Measurements from ENCODE around the gene MCC.

MCC gene

GRCh38 chr5:113274836-113275414 is 213.3 kb downstream of the MCC start:
- Histone ChIP-seq H3K36me3 (ENCODE audit: control insufficient read depth, insufficient read depth, low read length) (no peaks in the 10 kb centered on the region), H3K9ac (ENCODE audit: low read depth, low read length) (no peak overlapping the region), H3K9me3 (ENCODE audit: control insufficient read depth, insufficient read depth, low read length) (no peaks in the 10 kb centered on the region), H3K4me3 (ENCODE audit: low read depth, low read length) (no peak overlapping the region), H3K4me1 (ENCODE audit: control insufficient read depth, insufficient read depth, low read length) (peaks cover 40% of the 10 kb centered on the region), H3K27me3 (ENCODE audit: control insufficient read depth, insufficient read depth, low read length) (no peaks in the 10 kb centered on the region)

- Histone ChIP-seq H3K4me1 (ENCODE audit: control insufficient read depth, insufficient read depth, low read length) (peaks cover 48% of the 10 kb centered on the region), H3K27me3 (ENCODE audit: control insufficient read depth, insufficient read depth, low read length) (no peaks in the 10 kb centered on the region), H3K9me3 (ENCODE audit: control insufficient read depth, insufficient read depth, low read length) (no peaks in the 10 kb centered on the region), H3K9ac (ENCODE audit: low read depth, low read length) (no peak overlapping the region), H3K4me3 (ENCODE audit: low read depth, low read length) (no peak overlapping the region), H3K36me3 (ENCODE audit: control insufficient read depth, insufficient read depth, low read length) (no peaks in the 10 kb centered on the region)
These were observed 214.3 kb downstream of the MCC start for GRCh38 chr5:113273948-113274347.

GRCh38 chr5:113271745-113272454 is 216.4 kb downstream of the MCC start:
- Histone ChIP-seq H3K4me1 (ENCODE audit: control insufficient read depth, insufficient read depth, low read length) (peaks cover 53% of the 10 kb centered on the region), H3K9ac (ENCODE audit: low read depth, low read length) (no peak overlapping the region), H3K36me3 (ENCODE audit: control insufficient read depth, insufficient read depth, low read length) (no peaks in the 10 kb centered on the region), H3K27me3 (ENCODE audit: control insufficient read depth, insufficient read depth, low read length) (no peaks in the 10 kb centered on the region), H3K4me3 (ENCODE audit: low read depth, low read length) (no peak overlapping the region), H3K9me3 (ENCODE audit: control insufficient read depth, insufficient read depth, low read length) (no peaks in the 10 kb centered on the region)

GRCh38 chr5:113271015-113271414 is 217.2 kb downstream of the MCC start:
- no peak overlapping the region for H3K4me3 ChIP-seq (ENCODE audit: low read depth, low read length)
- H3K27me3 ChIP-seq (ENCODE audit: control insufficient read depth, insufficient read depth, low read length) = no peaks in the 10 kb centered on the region
- no peaks in the 10 kb centered on the region for H3K9me3 ChIP-seq (ENCODE audit: control insufficient read depth, insufficient read depth, low read length)
- no peak overlapping the region for H3K9ac ChIP-seq (ENCODE audit: low read depth, low read length)
- peaks cover 61% of the 10 kb centered on the region for H3K4me1 ChIP-seq (ENCODE audit: control insufficient read depth, insufficient read depth, low read length)
- no peaks in the 10 kb centered on the region for H3K36me3 ChIP-seq (ENCODE audit: control insufficient read depth, insufficient read depth, low read length)

- no peaks in the 10 kb centered on the region for H3K36me3 ChIP-seq (ENCODE audit: control insufficient read depth, insufficient read depth, low read length)
- no peak overlapping the region for H3K4me3 ChIP-seq (ENCODE audit: low read depth, low read length)
- peaks cover 64% of the 10 kb centered on the region for H3K4me1 ChIP-seq (ENCODE audit: control insufficient read depth, insufficient read depth, low read length)
- no peak overlapping the region for H3K9ac ChIP-seq (ENCODE audit: low read depth, low read length)
- no peaks in the 10 kb centered on the region for H3K27me3 ChIP-seq (ENCODE audit: control insufficient read depth, insufficient read depth, low read length)
- H3K9me3 ChIP-seq (ENCODE audit: control insufficient read depth, insufficient read depth, low read length) = no peaks in the 10 kb centered on the region
These were observed 218.2 kb downstream of the MCC start for GRCh38 chr5:113270086-113270485.

GRCh38 chr5:113269023-113269997 is 218.9 kb downstream of the MCC start:
- Histone ChIP-seq H3K4me1 (ENCODE audit: control insufficient read depth, insufficient read depth, low read length) (peaks cover 58% of the 10 kb centered on the region), H3K27me3 (ENCODE audit: control insufficient read depth, insufficient read depth, low read length) (no peaks in the 10 kb centered on the region), H3K36me3 (ENCODE audit: control insufficient read depth, insufficient read depth, low read length) (no peaks in the 10 kb centered on the region), H3K9ac (ENCODE audit: low read depth, low read length) (no peak overlapping the region), H3K9me3 (ENCODE audit: control insufficient read depth, insufficient read depth, low read length) (no peaks in the 10 kb centered on the region), H3K4me3 (ENCODE audit: low read depth, low read length) (no peak overlapping the region)

- H3K36me3 ChIP-seq (ENCODE audit: control insufficient read depth, insufficient read depth, low read length) = no peaks in the 10 kb centered on the region
- H3K4me1 ChIP-seq (ENCODE audit: control insufficient read depth, insufficient read depth, low read length) = peaks cover 52% of the 10 kb centered on the region
- H3K9me3 ChIP-seq (ENCODE audit: control insufficient read depth, insufficient read depth, low read length) = no peaks in the 10 kb centered on the region
- H3K27me3 ChIP-seq (ENCODE audit: control insufficient read depth, insufficient read depth, low read length) = no peaks in the 10 kb centered on the region
- H3K9ac ChIP-seq (ENCODE audit: low read depth, low read length) = no peak overlapping the region
- no peak overlapping the region for H3K4me3 ChIP-seq (ENCODE audit: low read depth, low read length)
These were observed 220.0 kb downstream of the MCC start for GRCh38 chr5:113268232-113268631.

DNA sequence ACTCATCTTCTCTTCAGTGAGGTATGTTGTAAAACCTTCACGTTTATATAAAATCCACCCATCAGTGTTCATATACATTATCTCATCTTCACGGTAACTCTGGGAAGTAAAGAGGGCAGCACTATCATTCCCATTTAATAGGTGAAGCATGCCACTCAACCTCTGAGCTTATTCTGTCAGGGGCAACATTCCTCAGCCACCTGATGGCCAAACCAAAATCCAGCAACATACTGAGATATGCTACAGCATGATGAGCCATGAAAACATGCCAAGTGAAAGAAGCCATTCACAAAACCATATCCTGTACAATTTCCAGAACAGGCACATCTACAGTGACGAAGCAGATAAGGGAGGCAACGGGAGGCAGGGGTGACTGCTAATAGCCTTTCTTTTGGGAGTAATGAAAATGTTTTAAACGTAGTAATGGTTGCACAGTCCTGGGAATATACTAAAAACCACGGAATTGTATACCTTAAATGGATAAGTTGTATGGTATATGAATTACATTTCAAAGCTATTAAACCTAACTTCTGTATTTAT is 220.8 kb downstream of the MCC start:
- no peaks in the 10 kb centered on the region for H3K36me3 ChIP-seq (ENCODE audit: control insufficient read depth, insufficient read depth, low read length)
- no peak overlapping the region for H3K4me3 ChIP-seq (ENCODE audit: low read depth, low read length)
- H3K9me3 ChIP-seq (ENCODE audit: control insufficient read depth, insufficient read depth, low read length) = no peaks in the 10 kb centered on the region
- H3K4me1 ChIP-seq (ENCODE audit: control insufficient read depth, insufficient read depth, low read length) = peaks cover 46% of the 10 kb centered on the region
- H3K27me3 ChIP-seq (ENCODE audit: control insufficient read depth, insufficient read depth, low read length) = no peaks in the 10 kb centered on the region
- no peak overlapping the region for H3K9ac ChIP-seq (ENCODE audit: low read depth, low read length)

DNA sequence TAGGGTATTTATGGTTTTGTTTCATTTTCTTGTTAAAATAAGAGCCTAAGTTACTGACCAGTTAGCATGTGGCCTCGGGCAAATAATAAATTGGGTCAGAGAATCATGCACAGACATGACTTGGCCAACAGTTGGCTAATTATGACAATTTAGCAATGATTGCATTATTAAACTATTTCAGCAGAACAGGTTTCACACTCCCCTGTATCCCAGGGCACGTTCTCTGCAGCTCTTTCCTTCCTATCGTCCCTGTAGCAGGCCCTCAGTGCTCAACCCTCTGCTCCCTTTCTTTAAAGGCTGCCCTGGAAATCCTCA is 221.4 kb downstream of the MCC start:
- peaks cover 45% of the 10 kb centered on the region for H3K4me1 ChIP-seq (ENCODE audit: control insufficient read depth, insufficient read depth, low read length)
- no peaks in the 10 kb centered on the region for H3K27me3 ChIP-seq (ENCODE audit: control insufficient read depth, insufficient read depth, low read length)
- H3K4me3 ChIP-seq (ENCODE audit: low read depth, low read length) = no peak overlapping the region
- no peak overlapping the region for H3K9ac ChIP-seq (ENCODE audit: low read depth, low read length)
- no peaks in the 10 kb centered on the region for H3K9me3 ChIP-seq (ENCODE audit: control insufficient read depth, insufficient read depth, low read length)
- no peaks in the 10 kb centered on the region for H3K36me3 ChIP-seq (ENCODE audit: control insufficient read depth, insufficient read depth, low read length)

DNA sequence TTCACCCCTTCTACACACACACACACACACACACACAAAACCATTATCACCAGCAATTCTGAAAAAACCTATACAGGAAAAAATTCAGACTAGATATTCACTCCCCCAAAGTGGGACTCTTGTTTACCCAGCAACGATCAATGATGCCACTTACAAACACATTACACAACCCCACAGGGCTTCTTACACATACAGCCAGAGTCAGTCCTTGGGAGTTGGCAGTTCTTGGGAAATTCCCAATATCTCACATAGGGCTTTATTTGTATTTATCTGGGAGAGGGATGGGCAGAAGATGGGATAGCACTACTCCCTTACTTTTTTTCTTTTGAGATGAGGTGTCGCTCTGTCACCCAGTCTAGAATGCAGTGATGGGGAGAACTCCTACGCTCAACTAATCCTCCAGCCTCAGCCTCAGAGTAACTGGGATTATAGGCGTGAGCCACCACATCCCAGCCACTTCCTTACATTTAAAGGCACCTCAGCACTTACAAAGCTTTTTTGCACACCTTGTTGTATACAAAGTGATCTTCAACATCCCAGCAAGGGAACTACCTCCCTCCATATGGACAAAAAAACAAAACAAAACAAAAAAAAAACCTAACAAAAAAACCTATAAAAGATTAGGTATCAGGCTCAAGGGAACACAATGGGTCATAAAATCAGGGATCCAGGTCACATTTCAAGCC is 221.9 kb downstream of the MCC start:
- H3K4me1 ChIP-seq (ENCODE audit: control insufficient read depth, insufficient read depth, low read length) = peaks cover 42% of the 10 kb centered on the region

DNA sequence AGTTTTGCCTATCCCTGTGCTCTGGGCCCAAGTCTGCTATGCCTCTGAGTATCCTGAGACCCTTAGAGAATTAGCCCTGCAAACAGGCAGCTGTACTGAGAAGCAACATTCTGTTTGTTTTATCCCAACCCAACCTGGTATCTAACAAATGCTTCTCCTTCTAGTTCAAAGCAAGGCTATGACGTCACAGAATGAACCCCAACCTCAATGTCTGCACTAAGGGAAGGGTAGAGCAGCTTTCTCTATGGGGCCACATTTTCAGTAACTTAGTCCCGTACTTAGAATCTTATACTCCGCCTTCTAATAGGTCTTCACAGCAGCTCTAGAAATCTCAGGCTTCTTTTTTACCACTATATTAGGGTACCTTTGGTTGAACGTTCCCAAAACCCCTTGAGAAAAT is 223.1 kb downstream of the MCC start:
- no peaks in the 10 kb centered on the region for H3K36me3 ChIP-seq (ENCODE audit: control insufficient read depth, insufficient read depth, low read length)
- no peak overlapping the region for H3K9ac ChIP-seq (ENCODE audit: low read depth, low read length)
- H3K4me1 ChIP-seq (ENCODE audit: control insufficient read depth, insufficient read depth, low read length) = peaks cover 32% of the 10 kb centered on the region
- no peaks in the 10 kb centered on the region for H3K27me3 ChIP-seq (ENCODE audit: control insufficient read depth, insufficient read depth, low read length)
- H3K4me3 ChIP-seq (ENCODE audit: low read depth, low read length) = no peak overlapping the region
- H3K9me3 ChIP-seq (ENCODE audit: control insufficient read depth, insufficient read depth, low read length) = no peaks in the 10 kb centered on the region

More for the DNA sequence above, 221.9 kb downstream of the MCC start:
- no peak overlapping the region for H3K9ac ChIP-seq (ENCODE audit: low read depth, low read length)
- H3K36me3 ChIP-seq (ENCODE audit: control insufficient read depth, insufficient read depth, low read length) = no peaks in the 10 kb centered on the region
- no peak overlapping the region for H3K4me3 ChIP-seq (ENCODE audit: low read depth, low read length)
- H3K27me3 ChIP-seq (ENCODE audit: control insufficient read depth, insufficient read depth, low read length) = no peaks in the 10 kb centered on the region
- H3K9me3 ChIP-seq (ENCODE audit: control insufficient read depth, insufficient read depth, low read length) = no peaks in the 10 kb centered on the region

Measured in iPS-15b (cell line).